Activated gamma-delta T cell treated with Interleukin-2 at 50 U/mL for 16 hours (primary cell): Measurements from ENCODE around the gene ADIRF.
"Not testable (repeated sequence)": the region's sequence is repeated elsewhere in the genome, so short reads cannot be mapped to it uniquely, and the experiment has no call there.

Source experiments
- DNase-seq: peaks from one replicate; pipeline ENCODE4 v3.0.0-alpha.2; 2020

Gene ADIRF

GRCh38 chr10:86981020-86981419, 12.7 kb downstream of the ADIRF start:
- not testable (repeated sequence) for DNase-seq

- DNase-seq, result no peak
Observed at GRCh38 chr10:86981716-86982115, 13.4 kb downstream of the ADIRF start.

GRCh38 chr10:86984498-86984897, 16.2 kb downstream of the ADIRF start:
- not testable (repeated sequence) for DNase-seq

- DNase-seq, result no peak
Observed at GRCh38 chr10:86988520-86988919, 20.2 kb downstream of the ADIRF start.

GRCh38 chr10:86991362-86991761, 23.1 kb downstream of the ADIRF start:
- DNase-seq, result not testable (repeated sequence)

GRCh38 chr10:86992456-86992855, 24.2 kb downstream of the ADIRF start:
- DNase-seq, result no peak

GRCh38 chr10:86992929-86993328, 24.6 kb downstream of the ADIRF start:
- DNase-seq, result no peak

- DNase-seq, result not testable (repeated sequence)
Observed at GRCh38 chr10:86999802-87000403, 31.6 kb downstream of the ADIRF start.

GRCh38 chr10:87000491-87000890, 32.2 kb downstream of the ADIRF start:
- no peak for DNase-seq

- not testable (repeated sequence) for DNase-seq
Observed at GRCh38 chr10:87007124-87007523, 38.8 kb downstream of the ADIRF start.

GRCh38 chr10:87007674-87008073, 39.4 kb downstream of the ADIRF start:
- DNase-seq, result not testable (repeated sequence)

GRCh38 chr10:87008303-87008702, 40.0 kb downstream of the ADIRF start:
- not testable (repeated sequence) for DNase-seq

- DNase-seq, result not testable (repeated sequence)
Observed at GRCh38 chr10:87009134-87009696, 40.9 kb downstream of the ADIRF start.

- DNase-seq, result not testable (repeated sequence)
Observed at GRCh38 chr10:87013528-87013927, 45.2 kb downstream of the ADIRF start.

GRCh38 chr10:87014986-87015716, 46.9 kb downstream of the ADIRF start:
- not testable (repeated sequence) for DNase-seq

GRCh38 chr10:87018127-87018526, 49.8 kb downstream of the ADIRF start:
- not testable (repeated sequence) for DNase-seq

- not testable (repeated sequence) for DNase-seq
Observed at GRCh38 chr10:87019066-87019465, 50.8 kb downstream of the ADIRF start.

GRCh38 chr10:87019504-87019903, 51.2 kb downstream of the ADIRF start:
- not testable (repeated sequence) for DNase-seq

- DNase-seq, result not testable (repeated sequence)
Observed at GRCh38 chr10:87020056-87020455, 51.8 kb downstream of the ADIRF start, which contains the start of gene FAM25A. Gene FAM25A, plus strand, starts transcription at chr10:87020294. Its CDS starts 31 bp downstream, at chr10:87020325.
